HG03139 (cell line): Measurements from ENCODE around the gene NAT8L.

ENCODE experiments used
- ATAC-seq: cut with Tn5 transposase; IDR thresholded peaks from one replicate; pipeline ENCODE4 v1.9.1; 2021; ENCODE audit not compliant: unreplicated experiment

Gene NAT8L

GRCh38 chr4:2073808-2074481, 14.8 kb downstream of the NAT8L start:
- no peak for ATAC-seq

- no peak for ATAC-seq
Observed at GRCh38 chr4:2074588-2074987, 15.5 kb downstream of the NAT8L start.

- ATAC-seq = no peak
Observed at GRCh38 chr4:2075171-2075986, 16.3 kb downstream of the NAT8L start.

GRCh38 chr4:2075987-2076907, 17.1 kb downstream of the NAT8L start:
- no peak for ATAC-seq

GRCh38 chr4:2076908-2077536, 17.9 kb downstream of the NAT8L start:
- no peak for ATAC-seq

GRCh38 chr4:2077537-2078460, 18.7 kb downstream of the NAT8L start:
- ATAC-seq = no peak

- ATAC-seq = no peak
Observed at GRCh38 chr4:2078584-2078983, 19.5 kb downstream of the NAT8L start.

GRCh38 chr4:2079006-2079405, 19.9 kb downstream of the NAT8L start:
- no peak for ATAC-seq

- ATAC-seq = no peak
Observed at GRCh38 chr4:2079926-2080325, 20.8 kb downstream of the NAT8L start.

- no peak for ATAC-seq
Observed at GRCh38 chr4:2080429-2081300, 21.5 kb downstream of the NAT8L start.

- ATAC-seq = no peak
Observed at GRCh38 chr4:2081540-2081939, 22.4 kb downstream of the NAT8L start.

- no peak for ATAC-seq
Observed at GRCh38 chr4:2082118-2082517, 23.0 kb downstream of the NAT8L start.

GRCh38 chr4:2082627-2083026, 23.5 kb downstream of the NAT8L start:
- no peak for ATAC-seq

GRCh38 chr4:2083116-2083825, 24.1 kb downstream of the NAT8L start:
- no peak for ATAC-seq

- no peak for ATAC-seq
Observed at GRCh38 chr4:2083826-2084160, 24.7 kb downstream of the NAT8L start.

GRCh38 chr4:2084316-2084715, 25.2 kb downstream of the NAT8L start:
- no peak for ATAC-seq

GRCh38 chr4:2085496-2085901, 26.4 kb downstream of the NAT8L start:
- no peak for ATAC-seq

- ATAC-seq = no peak
Observed at GRCh38 chr4:2087170-2087569, 28.0 kb downstream of the NAT8L start.
